Stomach smooth muscle (tissue), 2 donors: ENCODE measurements around the gene RGP1.
A peak's percentile ranks its signal among the peaks of the same experiment; 100 is the strongest.

Experiments
- H3K27ac ChIP-seq: one replicate; pipeline ENCODE4 v1.7.0; 2013; ENCODE audit warnings: mild to moderate bottlenecking, low read length, inconsistent platforms
- H3K27me3 ChIP-seq, 2 donors: one replicate each; pipeline ENCODE4 v1.7.0; 2013; ENCODE audit warnings: low read length in 2 of 2; ENCODE audit not compliant: insufficient read depth in 2 of 2, control insufficient read depth in 1 of 2
- H3K36me3 ChIP-seq, 2 donors: one replicate each; pipeline ENCODE4 v1.7.0; 2013; ENCODE audit warnings: low read length in 2 of 2; ENCODE audit not compliant: control insufficient read depth in 2 of 2, insufficient read depth in 2 of 2
- H3K4me1 ChIP-seq: one replicate; pipeline ENCODE4 v1.7.0; 2013; ENCODE audit warnings: low read length; ENCODE audit not compliant: control insufficient read depth, insufficient read depth
- H3K4me3 ChIP-seq, 2 donors: one replicate each; pipeline ENCODE4 v1.7.0; 2013; ENCODE audit warnings: low read length in 2 of 2
- H3K9ac ChIP-seq, 2 donors: one replicate each; pipeline ENCODE4 v1.7.0; 2013; ENCODE audit warnings: low read length in 2 of 2, mild to moderate bottlenecking in 1 of 2
- H3K9me3 ChIP-seq, 2 donors: one replicate each; pipeline ENCODE4 v1.7.0; 2013; ENCODE audit warnings: low read length in 2 of 2; ENCODE audit not compliant: control insufficient read depth in 2 of 2
- donor health status: healthy.
- donor health status: Pancreatic carcinoma.

The RGP1 gene

GRCh38 chr9:35748858-35749514 is at the start of gene RGP1, which contains the start of gene GBA2:
RGP1 (plus strand) TSS chr9:35749287; CDS start chr9:35749756, 469 bp downstream.
GBA2 (minus strand) TSS chr9:35749228; CDS start chr9:35748704, 524 bp downstream.
- H3K9me3 ChIP-seq, result no peaks in the 10 kb centered on the region
- H3K4me3 ChIP-seq, result peak within 1 kb of the TSS; percentile 97 to 100
- peaks cover 40 to 42% of the 10 kb centered on the region in 2 donors for H3K36me3 ChIP-seq
- H3K27ac ChIP-seq, result peak within 1 kb of the TSS; percentile 82
- H3K4me1 ChIP-seq, result peaks cover 39% of the 10 kb centered on the region
- H3K27me3 ChIP-seq, result no peaks in the 10 kb centered on the region
- H3K9ac ChIP-seq, result peak within 1 kb of the TSS; percentile 93 to 96

- peaks cover 21% of the 10 kb centered on the region for H3K4me1 ChIP-seq
- no peak overlapping the region for H3K9ac ChIP-seq
- H3K9me3 ChIP-seq, result no peaks in the 10 kb centered on the region
- H3K36me3 ChIP-seq, result peaks cover 86 to 88% of the 10 kb centered on the region in 2 donors
- peak overlapping the region; percentile 84 for H3K27ac ChIP-seq
- no peaks in the 10 kb centered on the region for H3K27me3 ChIP-seq
- H3K4me3 ChIP-seq, result no peak overlapping the region
Measured at GRCh38 chr9:35700031-35700430, 49.1 kb upstream of the RGP1 start.

- Histone ChIP-seq H3K27me3 (no peaks in the 10 kb centered on the region), H3K4me1 (peaks cover 18% of the 10 kb centered on the region), H3K4me3 (no peak overlapping the region), H3K9ac (no peak overlapping the region), H3K9me3 (no peaks in the 10 kb centered on the region), H3K36me3 (peaks cover 92 to 95% of the 10 kb centered on the region in 2 donors), H3K27ac (peak overlapping the region; percentile 33)
Measured at GRCh38 chr9:35700942-35701341, 48.1 kb upstream of the RGP1 start.

- H3K4me1 ChIP-seq, result peaks cover 5% of the 10 kb centered on the region
- H3K27ac ChIP-seq, result no peak overlapping the region
- H3K9me3 ChIP-seq, result no peaks in the 10 kb centered on the region
- no peaks in the 10 kb centered on the region for H3K27me3 ChIP-seq
- no peak overlapping the region for H3K4me3 ChIP-seq
- H3K9ac ChIP-seq, result no peak overlapping the region
- H3K36me3 ChIP-seq, result peaks cover 93 to 97% of the 10 kb centered on the region in 2 donors
Measured at GRCh38 chr9:35702696-35703095, 46.4 kb upstream of the RGP1 start.

- Histone ChIP-seq H3K9me3 (no peaks in the 10 kb centered on the region), H3K4me3 (no peak overlapping the region), H3K9ac (no peak overlapping the region), H3K36me3 (peaks cover 92 to 93% of the 10 kb centered on the region in 2 donors), H3K27ac (no peak overlapping the region), H3K27me3 (no peaks in the 10 kb centered on the region), H3K4me1 (peaks cover 3% of the 10 kb centered on the region)
Measured at GRCh38 chr9:35703906-35704672, 45.0 kb upstream of the RGP1 start.

GRCh38 chr9:35705372-35705771 is 43.7 kb upstream of the RGP1 start:
- peak overlapping the region; percentile 46 for H3K27ac ChIP-seq
- no peaks in the 10 kb centered on the region for H3K27me3 ChIP-seq
- no peaks in the 10 kb centered on the region for H3K4me1 ChIP-seq
- H3K4me3 ChIP-seq, result no peak overlapping the region
- peaks cover 82 to 85% of the 10 kb centered on the region in 2 donors for H3K36me3 ChIP-seq
- H3K9me3 ChIP-seq, result no peaks in the 10 kb centered on the region
- H3K9ac ChIP-seq, result no peak overlapping the region

GRCh38 chr9:35705836-35706430 is 43.2 kb upstream of the RGP1 start:
- no peaks in the 10 kb centered on the region for H3K9me3 ChIP-seq
- H3K36me3 ChIP-seq, result peaks cover 82 to 85% of the 10 kb centered on the region in 2 donors
- H3K9ac ChIP-seq, result no peak overlapping the region
- no peaks in the 10 kb centered on the region for H3K27me3 ChIP-seq
- H3K4me3 ChIP-seq, result no peak overlapping the region
- H3K4me1 ChIP-seq, result no peaks in the 10 kb centered on the region
- H3K27ac ChIP-seq, result peak overlapping the region; percentile 46

GRCh38 chr9:35706951-35707350 is 42.1 kb upstream of the RGP1 start:
- Histone ChIP-seq H3K9ac (no peak overlapping the region), H3K27me3 (no peaks in the 10 kb centered on the region), H3K27ac (peak overlapping the region; percentile 53), H3K36me3 (peaks cover 85 to 86% of the 10 kb centered on the region in 2 donors), H3K4me3 (no peak overlapping the region), H3K9me3 (no peaks in the 10 kb centered on the region), H3K4me1 (no peaks in the 10 kb centered on the region)

- no peaks in the 10 kb centered on the region for H3K9me3 ChIP-seq
- no peaks in the 10 kb centered on the region for H3K4me1 ChIP-seq
- no peaks in the 10 kb centered on the region for H3K27me3 ChIP-seq
- H3K9ac ChIP-seq, result no peak overlapping the region
- H3K27ac ChIP-seq, result no peak overlapping the region
- no peak overlapping the region for H3K4me3 ChIP-seq
- H3K36me3 ChIP-seq, result peaks cover 87 to 88% of the 10 kb centered on the region in 2 donors
Measured at GRCh38 chr9:35708146-35708545, 40.9 kb upstream of the RGP1 start.

GRCh38 chr9:35710818-35711500 is 38.1 kb upstream of the RGP1 start:
- Histone ChIP-seq H3K4me1 (no peaks in the 10 kb centered on the region), H3K9ac (no peak overlapping the region), H3K36me3 (peaks cover 83 to 85% of the 10 kb centered on the region in 2 donors), H3K27ac (peak overlapping the region; percentile 49), H3K27me3 (no peaks in the 10 kb centered on the region), H3K4me3 (no peak overlapping the region), H3K9me3 (no peaks in the 10 kb centered on the region)
